A549 (cell line): ENCODE measurements around the gene NQO1. TPM values are rescaled to one million over a fixed set of nuclear protein-coding genes. Genes with fewer than 3 reads are reported as not detected.

ENCODE experiments used
- ATAC-seq, 2 experiments: fragments of 200-7000 bp in 1 of 2; fragments of >200 bp in 1 of 2; cut with Nextera tagmentation in 1 of 2; cut with Tn5 transposase in 1 of 2; 3 replicates each; pipeline versions ENCODE4 v1.8.0 to v1.9.1; 2018 to 2020; ENCODE audit warnings: mild to moderate bottlenecking in 1 of 2, moderate library complexity in 1 of 2
- CTCF ChIA-PET: fragments of 300-600 bp; sonication (Branson Sonifier 250); formaldehyde crosslinking; extraction: SDS; loops from one replicate; lab custom pipeline; 2021; ENCODE audit warnings: antibody characterized with exemption, inconsistent platforms; lab: Yijun Ruan, JAX
- POLR2A ChIA-PET: fragments of 350-600 bp; formaldehyde crosslinking; extraction: SDS; loops from one replicate; lab custom pipeline; 2021; ENCODE audit warnings: antibody characterized with exemption, inconsistent platforms; lab: Yijun Ruan, JAX
- DNase-seq, 2 experiments: peaks; one replicate each; pipeline versions ENCODE4 v3.0.0 to v3.0.0-alpha.2; 2011 to 2016; ENCODE audit warnings: low read depth in 1 of 2, low spot score in 1 of 2
- FAIRE-seq: peaks from 2 replicates; lab custom pipeline; 2011; peaks lifted over from hg19 to GRCh38; lab: Jason Lieb, UNC
- H3K27ac ChIP-seq, 2 experiments: fragments of >200 bp; sonication (Bioruptor Twin); formaldehyde crosslinking; 3 replicates each; pipeline ENCODE4 v1.5.1; 2016 to 2017
- H3K4me1 ChIP-seq: fragments of >200 bp; sonication (Bioruptor Twin); formaldehyde crosslinking; 3 replicates; pipeline ENCODE4 v1.6.1; 2016
- H3K4me2 ChIP-seq: fragments of >200 bp; sonication (Bioruptor Twin); formaldehyde crosslinking; 3 replicates; pipeline ENCODE4 v1.6.1; 2016
- H3K4me3 ChIP-seq: fragments of >200 bp; sonication (Bioruptor Twin); formaldehyde crosslinking; 3 replicates; pipeline ENCODE4 v1.5.1; 2016
- H3K9me3 ChIP-seq: fragments of >200 bp; sonication (Bioruptor Twin); formaldehyde crosslinking; 3 replicates; pipeline ENCODE4 v1.6.1; 2016
- CEBPB ChIP-seq, 2 experiments: fragments of >200 bp in 1 of 2; sonication (Bioruptor Twin) in 1 of 2; formaldehyde crosslinking in 1 of 2; IDR thresholded peaks; 2 replicates each; pipeline ENCODE4 v1.6.1; 2012 to 2016
- CHD2 ChIP-seq: fragments of 150-350 bp; IDR thresholded peaks from 2 replicates; pipeline ENCODE4 v1.6.1; 2014; ENCODE audit warnings: low read length; ENCODE audit not compliant: partially characterized antibody
- EHF ChIP-seq: fragments of 250-450 bp; sonication (Bioruptor Pico); IDR thresholded peaks from 2 replicates; pipeline ENCODE4 v1.5.0; 2020; ENCODE audit warnings: mild to moderate bottlenecking
- EP300 ChIP-seq, 2 experiments: fragments of >200 bp; sonication (Bioruptor Twin); formaldehyde crosslinking; IDR thresholded peaks; 2 replicates in 1 of 2; 3 replicates in 1 of 2; pipeline ENCODE4 v1.6.1; 2016 to 2017
- FOXS1 ChIP-seq: fragments of 250-450 bp; sonication (Bioruptor Pico); IDR thresholded peaks from 2 replicates; pipeline ENCODE4 v1.5.0; 2020; ENCODE audit warnings: mild to moderate bottlenecking, moderate library complexity
- GATA3 ChIP-seq: IDR thresholded peaks from 2 replicates; pipeline ENCODE4 v1.6.1; 2012; ENCODE audit warnings: borderline replicate concordance
- HMGXB4 ChIP-seq: fragments of 250-450 bp; sonication (Bioruptor Pico); IDR thresholded peaks from 2 replicates; pipeline ENCODE4 v1.5.0; 2021; ENCODE audit warnings: mild to moderate bottlenecking, moderate library complexity, borderline replicate concordance
- HOXB13 ChIP-seq: fragments of 250-450 bp; sonication (Bioruptor Pico); IDR thresholded peaks from 2 replicates; pipeline ENCODE4 v1.5.0; 2020; ENCODE audit warnings: low read depth, mild to moderate bottlenecking, moderate library complexity
- JUNB ChIP-seq: fragments of >200 bp; sonication (Bioruptor Twin); formaldehyde crosslinking; IDR thresholded peaks from 2 replicates; pipeline ENCODE4 v1.6.1; 2016
- MAX ChIP-seq: IDR thresholded peaks from 2 replicates; pipeline ENCODE4 v1.6.1; 2012
- MAZ ChIP-seq: fragments of 150-350 bp; IDR thresholded peaks from 2 replicates; pipeline ENCODE4 v1.6.1; 2014; ENCODE audit warnings: antibody characterized with exemption, low read depth, low read length, borderline replicate concordance
- NPAS2 ChIP-seq: fragments of 250-450 bp; sonication (Bioruptor Pico); IDR thresholded peaks from 2 replicates; pipeline ENCODE4 v1.8.0; 2022; ENCODE audit warnings: mild to moderate bottlenecking, moderate library complexity, borderline replicate concordance
- NR3C1 ChIP-seq: fragments of >200 bp; sonication (Bioruptor Twin); formaldehyde crosslinking; IDR thresholded peaks from 3 replicates; pipeline ENCODE4 v1.6.1; 2017
- PHF8 ChIP-seq: fragments of 200-600 bp; sonication (generic); IDR thresholded peaks from 2 replicates; pipeline ENCODE4 v1.6.1; 2016; ENCODE audit warnings: low read depth, mild to moderate bottlenecking, antibody characterized with exemption, moderate library complexity, borderline replicate concordance
- POLR2A ChIP-seq: IDR thresholded peaks from 2 replicates; pipeline ENCODE4 v1.6.1; 2012; ENCODE audit warnings: mild to moderate bottlenecking, low read length
- RAD21 ChIP-seq, 2 experiments: fragments of >200 bp in 1 of 2; sonication (Bioruptor Twin) in 1 of 2; formaldehyde crosslinking in 1 of 2; IDR thresholded peaks in 1 of 2; conservative IDR thresholded peaks in 1 of 2; 2 replicates in 1 of 2; 3 replicates in 1 of 2; pipeline ENCODE4 v1.6.1; 2012 to 2018; ENCODE audit warnings: inconsistent platforms in 1 of 2
- RARB ChIP-seq: fragments of 250-450 bp; sonication (Bioruptor Pico); IDR thresholded peaks from 2 replicates; pipeline ENCODE4 v1.8.0; 2021; ENCODE audit warnings: mild to moderate bottlenecking, moderate library complexity
- RCOR1 ChIP-seq: fragments of 150-350 bp; IDR thresholded peaks from 2 replicates; pipeline ENCODE4 v1.6.1; 2014; ENCODE audit warnings: antibody characterized with exemption, low read length, low read depth
- RFX5 ChIP-seq: fragments of 450-650 bp; IDR thresholded peaks from 2 replicates; pipeline ENCODE4 v1.7.1; 2014; ENCODE audit warnings: antibody characterized with exemption, mild to moderate bottlenecking, moderate library complexity
- SMC3 ChIP-seq: fragments of >200 bp; sonication (Bioruptor Twin); formaldehyde crosslinking; IDR thresholded peaks from 3 replicates; pipeline ENCODE4 v1.6.1; 2018; ENCODE audit warnings: inconsistent platforms
- TFCP2L1 ChIP-seq: fragments of 250-450 bp; sonication (Bioruptor Pico); IDR thresholded peaks from 2 replicates; pipeline ENCODE4 v1.5.0; 2021; ENCODE audit warnings: mild to moderate bottlenecking
- ZC3H11A ChIP-seq: fragments of 450-650 bp; IDR thresholded peaks from 2 replicates; pipeline ENCODE4 v1.6.1; 2014; ENCODE audit warnings: antibody characterized with exemption, mild to moderate bottlenecking
- ZNF302 ChIP-seq: fragments of 250-450 bp; sonication (Bioruptor Pico); IDR thresholded peaks from 2 replicates; pipeline ENCODE4 v1.9.0; 2021; ENCODE audit warnings: inconsistent platforms, mild to moderate bottlenecking, moderate library complexity
- ZSCAN20 ChIP-seq: fragments of 250-450 bp; sonication (Bioruptor Pico); IDR thresholded peaks from 2 replicates; pipeline ENCODE4 v1.8.0; 2022; ENCODE audit warnings: mild to moderate bottlenecking, moderate library complexity
- WGBS: methylation state at CpG from one replicate; pipeline ENCODE4 v1.1.6; 2017; ENCODE audit errors: missing lambda C conversion rate; 5-methylcytosine and 5-hydroxymethylcytosine counted together
- polyA plus RNA-seq, 4 experiments: library from polyadenylated mRNA; depleted of rRNA in 3 of 4; stranded (reverse); fragments of >200 nt; fragmentation: RNase III in 1 of 4; extraction: RNeasy Plus Mini Kit Qiagen cat#74134 plus additional on column Dnase treatment in 1 of 4; gene quantifications; 2 replicates in 3 of 4; 3 replicates in 1 of 4; pipeline ENCODE4 v1.2.3, GENCODE V29; 2011 to 2017
- TF ChIP-seq, protein P1 (sequence below): fragments of 200-600 bp; sonication (generic); IDR thresholded peaks from 2 replicates; pipeline ENCODE4 v1.6.1; 2016; ENCODE audit warnings: antibody characterized with exemption, mild to moderate bottlenecking, moderate library complexity
- TF ChIP-seq, protein P2 (sequence below): IDR thresholded peaks from 2 replicates; pipeline ENCODE4 v1.6.1; 2012

NQO1 gene
- polyA plus RNA-seq, 2 of the 4 experiments (the other 2 are of a cell fraction), result 1,834 to 2,775 TPM

GRCh38 chr16:69745232-69745612, 18.9 kb upstream of the NQO1 start:
- FAIRE-seq (no peak), ATAC-seq (no peak)
- Histone ChIP-seq H3K4me3 (no peak overlapping the region), H3K27ac (no peak overlapping the region), H3K4me2 (no peak overlapping the region)
- POLR2A ChIA-PET, result interaction anchor here (3.0 kb wide), 1 partner anchor 18 kb away, joined by 10 read pairs; the partner anchor contains the start of gene NQO1
- no peak for TF ChIP-seq FOXS1
- TF ChIP-seq MAZ, result no peak
- no peak for TF ChIP-seq EP300 (IDR thresholded peaks at IDR 0.05)
- no peak for TF ChIP-seq NR3C1
- TF ChIP-seq GATA3, result no peak
- TF ChIP-seq HMGXB4, result no peak
- no peak for TF ChIP-seq POLR2A
- TF ChIP-seq RFX5, result no peak
- no peak for TF ChIP-seq RARB (CRISPR knock-in tag)
- TF ChIP-seq, protein P1, sequence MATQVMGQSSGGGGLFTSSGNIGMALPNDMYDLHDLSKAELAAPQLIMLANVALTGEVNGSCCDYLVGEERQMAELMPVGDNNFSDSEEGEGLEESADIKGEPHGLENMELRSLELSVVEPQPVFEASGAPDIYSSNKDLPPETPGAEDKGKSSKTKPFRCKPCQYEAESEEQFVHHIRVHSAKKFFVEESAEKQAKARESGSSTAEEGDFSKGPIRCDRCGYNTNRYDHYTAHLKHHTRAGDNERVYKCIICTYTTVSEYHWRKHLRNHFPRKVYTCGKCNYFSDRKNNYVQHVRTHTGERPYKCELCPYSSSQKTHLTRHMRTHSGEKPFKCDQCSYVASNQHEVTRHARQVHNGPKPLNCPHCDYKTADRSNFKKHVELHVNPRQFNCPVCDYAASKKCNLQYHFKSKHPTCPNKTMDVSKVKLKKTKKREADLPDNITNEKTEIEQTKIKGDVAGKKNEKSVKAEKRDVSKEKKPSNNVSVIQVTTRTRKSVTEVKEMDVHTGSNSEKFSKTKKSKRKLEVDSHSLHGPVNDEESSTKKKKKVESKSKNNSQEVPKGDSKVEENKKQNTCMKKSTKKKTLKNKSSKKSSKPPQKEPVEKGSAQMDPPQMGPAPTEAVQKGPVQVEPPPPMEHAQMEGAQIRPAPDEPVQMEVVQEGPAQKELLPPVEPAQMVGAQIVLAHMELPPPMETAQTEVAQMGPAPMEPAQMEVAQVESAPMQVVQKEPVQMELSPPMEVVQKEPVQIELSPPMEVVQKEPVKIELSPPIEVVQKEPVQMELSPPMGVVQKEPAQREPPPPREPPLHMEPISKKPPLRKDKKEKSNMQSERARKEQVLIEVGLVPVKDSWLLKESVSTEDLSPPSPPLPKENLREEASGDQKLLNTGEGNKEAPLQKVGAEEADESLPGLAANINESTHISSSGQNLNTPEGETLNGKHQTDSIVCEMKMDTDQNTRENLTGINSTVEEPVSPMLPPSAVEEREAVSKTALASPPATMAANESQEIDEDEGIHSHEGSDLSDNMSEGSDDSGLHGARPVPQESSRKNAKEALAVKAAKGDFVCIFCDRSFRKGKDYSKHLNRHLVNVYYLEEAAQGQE, result no peak
- TF ChIP-seq JUNB, result no peak
- TF ChIP-seq SMC3, result no peak
- TF ChIP-seq RCOR1, result no peak
- TF ChIP-seq CHD2, result no peak
- no peak for TF ChIP-seq PHF8
- TF ChIP-seq EHF (CRISPR knock-in tag), result no peak
- TF ChIP-seq MAX, result no peak
- TF ChIP-seq TFCP2L1 (CRISPR knock-in tag), result no peak
- TF ChIP-seq, all 56 proteins: peak for 0
- DNase-seq, result no peak
- WGBS, result 96% methylated on average over 11 of the region's 11 CpGs
- CTCF ChIA-PET, result interaction anchor here (1.1 to 2.3 kb wide), 3 partner anchors 10 to 36 kb away, joined by 3 to 13 read pairs (median 3); partner anchors contain the start of gene NOB1
- H3K4me1 ChIP-seq, result peaks cover 25% of the 10 kb centered on the region
- no peaks in the 10 kb centered on the region for H3K9me3 ChIP-seq

DNA sequence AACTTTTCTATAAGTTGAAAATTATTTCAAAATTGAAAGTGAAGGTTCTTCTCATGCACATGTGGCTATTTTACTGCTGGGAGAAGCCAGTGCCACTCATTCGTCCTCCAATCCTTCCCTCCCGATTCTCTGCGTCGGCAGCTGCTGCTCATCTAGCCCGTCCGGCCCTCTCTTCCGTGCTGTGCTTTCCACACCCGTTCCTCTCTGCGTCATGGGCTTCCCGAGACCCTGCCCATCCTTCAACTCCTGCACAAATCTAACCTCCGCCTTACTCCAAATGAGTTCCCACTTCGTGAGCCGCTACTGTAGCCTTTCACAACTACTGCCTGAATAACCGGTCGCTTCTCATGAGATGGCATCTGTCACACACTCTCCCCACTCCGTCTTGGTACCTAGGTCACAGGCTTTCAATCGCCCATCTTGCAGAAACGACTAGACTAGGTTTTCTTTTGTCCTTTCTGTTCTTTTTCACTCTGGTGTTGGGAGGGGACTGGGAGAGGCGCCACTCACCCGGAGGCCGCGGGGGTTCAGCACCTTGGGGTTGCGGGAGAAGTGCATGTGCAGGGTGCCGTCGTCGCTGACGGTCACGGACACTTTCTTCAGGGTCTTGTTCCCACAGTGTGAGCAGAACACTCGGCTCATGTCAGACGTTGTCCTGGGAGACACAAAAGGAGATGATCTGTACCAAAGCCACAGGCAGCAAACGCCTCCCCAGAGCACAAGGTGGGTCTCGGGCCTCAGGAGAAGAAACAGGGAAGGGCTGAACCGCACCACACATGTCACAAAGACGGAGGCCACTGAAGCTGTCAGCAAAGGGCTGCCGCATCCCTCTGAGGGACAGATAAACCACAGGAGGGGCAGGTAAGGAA, 18.2 kb upstream of the NQO1 start:
- H3K4me3 ChIP-seq, result no peak overlapping the region
- ChIA-PET CTCF (interaction anchor here (1.0 to 2.3 kb wide), 3 partner anchors 10 to 35 kb away, joined by 3 to 13 read pairs (median 3); partner anchors contain the start of gene NOB1), POLR2A (interaction anchor here (3.0 kb wide), 1 partner anchor 17 kb away, joined by 10 read pairs; the partner anchor contains the start of gene NQO1)
- no peak overlapping the region for H3K27ac ChIP-seq
- TF ChIP-seq, protein P2, sequence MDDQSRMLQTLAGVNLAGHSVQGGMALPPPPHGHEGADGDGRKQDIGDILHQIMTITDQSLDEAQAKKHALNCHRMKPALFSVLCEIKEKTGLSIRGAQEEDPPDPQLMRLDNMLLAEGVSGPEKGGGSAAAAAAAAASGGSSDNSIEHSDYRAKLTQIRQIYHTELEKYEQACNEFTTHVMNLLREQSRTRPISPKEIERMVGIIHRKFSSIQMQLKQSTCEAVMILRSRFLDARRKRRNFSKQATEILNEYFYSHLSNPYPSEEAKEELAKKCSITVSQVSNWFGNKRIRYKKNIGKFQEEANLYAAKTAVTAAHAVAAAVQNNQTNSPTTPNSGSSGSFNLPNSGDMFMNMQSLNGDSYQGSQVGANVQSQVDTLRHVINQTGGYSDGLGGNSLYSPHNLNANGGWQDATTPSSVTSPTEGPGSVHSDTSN, result no peak
- TF ChIP-seq ZNF302 (CRISPR knock-in tag) (no peak), ZSCAN20 (CRISPR knock-in tag) (no peak), ZC3H11A (no peak), TFCP2L1 (CRISPR knock-in tag) (no peak), RAD21 (conservative IDR thresholded peaks at IDR 0.05 in 1 of 2, IDR thresholded peaks at IDR 0.05 in 1 of 2) (no peak), NPAS2 (CRISPR knock-in tag) (no peak), HOXB13 (CRISPR knock-in tag) (no peak), MAX (no peak), CEBPB (IDR thresholded peaks at IDR 0.05) (no peak), MAZ (no peak)
- ATAC-seq (no peak), FAIRE-seq (no peak), DNase-seq (no peak)
- 95% methylated on average over 35 of the region's 35 CpGs for WGBS
- H3K4me2 ChIP-seq, result no peak overlapping the region
- H3K9me3 ChIP-seq, result no peaks in the 10 kb centered on the region
- H3K4me1 ChIP-seq, result peaks cover 25% of the 10 kb centered on the region
